Measurements from ENCODE around the gene ARID1A. TPM values are rescaled to one million over a fixed set of nuclear protein-coding genes. Genes with fewer than 3 reads are reported as not detected.

ARID1A gene
- total RNA-seq, 1 donor from 2014 or later = 85.1 TPM

GRCh38 chr1:26787706-26788514 lies 92.1 kb downstream of the ARID1A start, which contains the start of gene PIGV:
Gene PIGV (plus strand): TSS chr1:26787950. CDS start chr1:26790816, 2,866 bp downstream.
- Histone ChIP-seq H3K4me1 (ENCODE audit: insufficient read depth, low read length) (peaks cover 55% of the 10 kb centered on the region), H3K36me3 (ENCODE audit: insufficient read depth, low read length) (peaks cover 2% of the 10 kb centered on the region), H3K79me2 (ENCODE audit: insufficient read depth, low read length) (peaks cover 7% of the 10 kb centered on the region), H4K20me1 (ENCODE audit: insufficient read depth, low read length) (no peaks in the 10 kb centered on the region), H3K27ac (ENCODE audit: low read depth, low read length) (peak within 1 kb of the TSS; percentile 95), H3K27me3 (ENCODE audit: insufficient read depth, low read length) (no peaks in the 10 kb centered on the region), H3K9me3 (ENCODE audit: insufficient read depth, low read depth, low read length) (no peaks in the 10 kb centered on the region), H3K4me2 (ENCODE audit: low read length) (peak within 1 kb of the TSS; percentile 96), H3K9ac (ENCODE audit: low read length) (peak within 1 kb of the TSS; percentile 92), H2AFZ (ENCODE audit: low read depth, low read length) (peak within 1 kb of the TSS; percentile 63), H3K4me3 (ENCODE audit: insufficient read depth, low read depth, low read length) (peak within 1 kb of the TSS; percentile 71)
- TF ChIP-seq CTCF (IDR thresholded peaks at IDR 0.05; ENCODE audit: insufficient read depth, low read depth, low read length) (no peak), EZH2 (IDR thresholded peaks at IDR 0.05; ENCODE audit: insufficient read depth, low read length) (no peak)
- peak within 1 kb of the TSS; percentile 90 for H3K4me3 Mint-ChIP-seq (ENCODE audit: unreplicated experiment)
- DNase-seq (ENCODE audit: low read depth) = peak; percentile 48
- no peaks in the 10 kb centered on the region for H3K27me3 Mint-ChIP-seq (ENCODE audit: low read depth, unreplicated experiment)
- peak within 1 kb of the TSS; percentile 100 for H3K27ac Mint-ChIP-seq (ENCODE audit: unreplicated experiment)
- FAIRE-seq = no peak
- peaks cover 52% of the 10 kb centered on the region for H3K4me1 Mint-ChIP-seq (ENCODE audit: low read depth, unreplicated experiment)
- peaks cover 8% of the 10 kb centered on the region for H3K36me3 Mint-ChIP-seq (ENCODE audit: low read depth, unreplicated experiment)
- H3K9me3 Mint-ChIP-seq (ENCODE audit: unreplicated experiment) = no peaks in the 10 kb centered on the region

- H3K4me3 ChIP-seq (ENCODE audit: insufficient read depth, low read depth, low read length) = peak overlapping the region; percentile 71
- no peaks in the 10 kb centered on the region for H3K27me3 ChIP-seq (ENCODE audit: insufficient read depth, low read length)
- DNase-seq (ENCODE audit: low read depth) (no peak), FAIRE-seq (no peak)
- Mint-ChIP-seq H3K4me3 (ENCODE audit: unreplicated experiment) (peak overlapping the region; percentile 77), H3K27me3 (ENCODE audit: low read depth, unreplicated experiment) (no peaks in the 10 kb centered on the region), H3K27ac (ENCODE audit: unreplicated experiment) (peak overlapping the region; percentile 77), H3K36me3 (ENCODE audit: low read depth, unreplicated experiment) (peaks cover 8% of the 10 kb centered on the region), H3K4me1 (ENCODE audit: low read depth, unreplicated experiment) (peaks cover 47% of the 10 kb centered on the region), H3K9me3 (ENCODE audit: unreplicated experiment) (no peaks in the 10 kb centered on the region)
- peaks cover 55% of the 10 kb centered on the region for H3K4me1 ChIP-seq (ENCODE audit: insufficient read depth, low read length)
- H3K27ac ChIP-seq (ENCODE audit: low read depth, low read length) = peak overlapping the region; percentile 95
- TF ChIP-seq CTCF (IDR thresholded peaks at IDR 0.05; ENCODE audit: insufficient read depth, low read depth, low read length) (no peak), EZH2 (IDR thresholded peaks at IDR 0.05; ENCODE audit: insufficient read depth, low read length) (no peak)
- peak overlapping the region; percentile 92 for H3K9ac ChIP-seq (ENCODE audit: low read length)
- peaks cover 4% of the 10 kb centered on the region for H3K79me2 ChIP-seq (ENCODE audit: insufficient read depth, low read length)
- no peaks in the 10 kb centered on the region for H4K20me1 ChIP-seq (ENCODE audit: insufficient read depth, low read length)
- no peaks in the 10 kb centered on the region for H3K9me3 ChIP-seq (ENCODE audit: insufficient read depth, low read depth, low read length)
- peak overlapping the region; percentile 63 for H2AFZ ChIP-seq (ENCODE audit: low read depth, low read length)
- H3K36me3 ChIP-seq (ENCODE audit: insufficient read depth, low read length) = no peaks in the 10 kb centered on the region
- peak overlapping the region; percentile 96 for H3K4me2 ChIP-seq (ENCODE audit: low read length)
These were observed 92.6 kb downstream of the ARID1A start for GRCh38 chr1:26788515-26788785.

All from astrocyte (in vitro differentiated cells and primary cell).